Epidermal melanocyte (primary cell): ENCODE data around the gene PAX3.

Source experiments
- DNase-seq: peaks from one replicate; pipeline ENCODE4 v3.0.0; 2011; ENCODE audit warnings: low spot score; ENCODE audit not compliant: insufficient read length

Gene PAX3

GRCh38 chr2:222296911-222297599 lies 1.7 kb downstream of the PAX3 start:
- no peak for DNase-seq

- no peak for DNase-seq
Measured at GRCh38 chr2:222296311-222296741, 2.5 kb downstream of the PAX3 start.

- DNase-seq: no peak
Measured at GRCh38 chr2:222295368-222296062, 3.3 kb downstream of the PAX3 start.

GRCh38 chr2:222294996-222295367 lies 3.8 kb downstream of the PAX3 start:
- DNase-seq: no peak

GRCh38 chr2:222293660-222294630 lies 4.9 kb downstream of the PAX3 start:
- DNase-seq: no peak

- no peak for DNase-seq
Measured at GRCh38 chr2:222292149-222293134, 6.4 kb downstream of the PAX3 start.

- DNase-seq: no peak
Measured at GRCh38 chr2:222291485-222291841, 7.3 kb downstream of the PAX3 start.

- DNase-seq: no peak
Measured at GRCh38 chr2:222290736-222291484, 7.9 kb downstream of the PAX3 start.

GRCh38 chr2:222290401-222290735 lies 8.4 kb downstream of the PAX3 start:
- no peak for DNase-seq

GRCh38 chr2:222289278-222290160 lies 9.3 kb downstream of the PAX3 start:
- DNase-seq: no peak

- DNase-seq: no peak
Measured at GRCh38 chr2:222288590-222289277, 10.1 kb downstream of the PAX3 start.

GRCh38 chr2:222287862-222288479 lies 10.8 kb downstream of the PAX3 start:
- DNase-seq: no peak

GRCh38 chr2:222284466-222284865 lies 14.3 kb downstream of the PAX3 start:
- no peak for DNase-seq

- DNase-seq: no peak
Measured at GRCh38 chr2:222283634-222284033, 15.2 kb downstream of the PAX3 start.

GRCh38 chr2:222281506-222281905 lies 17.3 kb downstream of the PAX3 start:
- no peak for DNase-seq

- DNase-seq: no peak
Measured at GRCh38 chr2:222280795-222281194, 18.0 kb downstream of the PAX3 start.

- DNase-seq: no peak
Measured at GRCh38 chr2:222272446-222273015, 26.3 kb downstream of the PAX3 start.

GRCh38 chr2:222271854-222272253 lies 26.9 kb downstream of the PAX3 start:
- no peak for DNase-seq
